GM15510 (cell line): ENCODE data around the gene HMGCS2.

Experiments
- POLR2A ChIP-seq: IDR thresholded peaks from 3 replicates; pipeline ENCODE4 v1.6.1; 2011; ENCODE audit warnings: borderline replicate concordance; ENCODE audit not compliant: insufficient read length; ENCODE audit errors: extremely low read depth

HMGCS2 gene

DNA sequence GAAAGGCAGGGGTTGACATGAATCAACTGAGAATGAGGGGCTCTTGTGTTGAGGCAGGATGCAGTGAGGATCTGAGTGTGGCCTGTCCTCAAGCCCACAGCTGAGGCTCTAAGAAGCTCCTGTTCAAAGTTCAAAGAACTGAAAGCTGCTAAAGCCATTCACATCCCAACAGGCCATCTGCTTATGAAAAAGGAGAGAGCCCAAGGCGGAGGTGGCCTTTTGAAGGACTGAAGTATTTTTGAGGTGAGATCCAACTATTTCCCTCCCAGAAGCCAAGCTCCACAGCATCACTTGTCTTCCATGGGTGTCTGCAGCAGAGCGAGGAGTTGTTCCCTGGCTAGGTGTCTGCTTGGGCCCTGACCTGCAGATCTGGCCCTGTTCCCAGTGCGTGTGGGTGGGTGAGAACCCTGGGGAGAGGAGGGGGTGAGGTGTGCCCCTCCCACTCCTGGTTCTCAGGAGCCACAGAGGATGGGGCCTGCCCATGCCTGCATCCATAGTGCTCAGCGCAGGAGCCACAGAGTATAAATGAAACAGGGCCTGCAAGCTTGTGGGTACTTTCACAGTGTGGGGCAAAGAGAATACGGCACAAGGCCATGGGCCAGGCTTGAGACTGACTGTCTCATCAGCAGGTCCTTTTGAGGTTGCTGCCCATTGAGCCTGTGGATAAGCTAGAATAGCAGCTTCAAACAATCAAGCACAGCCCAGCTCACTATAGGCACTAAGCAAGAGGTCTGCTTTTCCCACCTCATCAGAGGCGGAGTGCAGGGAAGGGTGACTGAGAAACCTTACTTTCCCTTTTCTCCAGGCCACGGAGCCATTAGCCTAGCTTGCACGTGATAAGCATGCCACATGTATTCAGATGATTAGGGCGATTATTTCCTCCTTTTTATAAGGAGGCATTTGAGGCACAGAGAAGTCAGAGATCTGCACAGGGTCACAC, 26.8 kb upstream of the HMGCS2 start:
- no peak for TF ChIP-seq POLR2A

DNA sequence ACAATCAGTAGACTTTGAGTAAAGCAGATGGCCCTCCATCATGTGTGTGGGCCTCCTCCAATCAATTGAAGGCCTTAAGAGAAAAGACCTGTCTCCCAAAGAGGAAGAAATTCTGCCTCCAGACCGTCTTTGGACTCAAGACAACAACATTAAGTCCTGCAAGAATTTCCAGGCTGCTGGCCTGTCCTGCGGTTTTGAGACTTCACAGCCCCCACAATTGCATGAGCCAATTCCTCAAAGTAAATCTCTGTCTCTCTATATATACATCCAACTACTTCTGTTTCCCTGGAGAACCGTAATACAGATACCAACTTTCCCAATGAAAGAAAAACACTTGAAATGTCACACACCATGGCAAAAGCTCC, 26.2 kb upstream of the HMGCS2 start:
- no peak for TF ChIP-seq POLR2A

DNA sequence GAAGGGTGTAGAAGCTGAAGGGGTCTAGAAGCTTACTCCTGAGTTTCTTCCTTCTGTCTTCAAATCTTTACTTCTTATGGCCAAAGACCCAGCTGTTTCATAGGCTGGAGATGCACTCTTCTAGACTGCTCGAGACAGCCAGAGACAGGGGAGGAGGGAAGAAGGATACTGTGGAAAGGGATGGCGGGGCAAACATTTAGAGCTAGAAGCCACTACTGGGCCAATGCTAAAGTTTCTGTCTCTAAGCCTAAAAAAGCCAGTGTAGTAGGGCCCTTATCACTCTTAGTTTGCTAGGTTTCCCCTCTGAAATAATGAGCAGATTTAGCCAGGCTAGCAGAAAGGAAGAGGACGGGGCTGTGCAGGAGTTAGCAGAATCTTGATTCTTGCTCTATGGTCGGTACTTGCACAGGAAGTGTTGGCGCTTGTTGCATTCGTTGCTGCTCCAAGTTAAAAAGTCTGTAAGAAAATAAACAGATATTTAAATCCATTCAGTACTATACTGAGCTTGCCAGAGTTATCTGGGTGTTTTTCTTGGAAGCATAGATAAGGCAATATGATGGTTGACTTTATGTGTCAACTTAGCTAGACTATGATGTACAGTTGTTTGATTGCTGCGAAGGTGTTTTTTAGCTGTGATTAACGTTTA, 25.6 kb upstream of the HMGCS2 start:
- TF ChIP-seq POLR2A = no peak

DNA sequence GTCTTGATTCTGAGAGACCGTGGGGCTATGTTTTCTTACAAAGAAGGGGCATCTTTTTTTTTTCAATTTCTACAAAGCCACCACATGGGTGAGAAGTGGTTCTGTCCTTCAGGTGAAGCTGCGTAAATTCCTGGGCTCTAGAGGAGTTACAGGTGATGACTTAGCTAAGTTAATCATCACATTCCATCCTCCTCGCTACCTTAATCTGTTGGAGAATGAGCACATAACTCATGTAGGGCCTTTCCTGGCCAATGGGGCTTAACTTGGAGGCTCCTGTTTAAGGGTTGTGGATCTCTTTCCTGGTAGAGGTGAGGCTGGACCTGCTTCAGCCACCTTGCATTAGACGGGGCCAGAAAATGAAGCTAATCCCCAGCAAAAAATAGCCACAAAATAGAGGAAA, 22.7 kb upstream of the HMGCS2 start:
- no peak for TF ChIP-seq POLR2A

DNA sequence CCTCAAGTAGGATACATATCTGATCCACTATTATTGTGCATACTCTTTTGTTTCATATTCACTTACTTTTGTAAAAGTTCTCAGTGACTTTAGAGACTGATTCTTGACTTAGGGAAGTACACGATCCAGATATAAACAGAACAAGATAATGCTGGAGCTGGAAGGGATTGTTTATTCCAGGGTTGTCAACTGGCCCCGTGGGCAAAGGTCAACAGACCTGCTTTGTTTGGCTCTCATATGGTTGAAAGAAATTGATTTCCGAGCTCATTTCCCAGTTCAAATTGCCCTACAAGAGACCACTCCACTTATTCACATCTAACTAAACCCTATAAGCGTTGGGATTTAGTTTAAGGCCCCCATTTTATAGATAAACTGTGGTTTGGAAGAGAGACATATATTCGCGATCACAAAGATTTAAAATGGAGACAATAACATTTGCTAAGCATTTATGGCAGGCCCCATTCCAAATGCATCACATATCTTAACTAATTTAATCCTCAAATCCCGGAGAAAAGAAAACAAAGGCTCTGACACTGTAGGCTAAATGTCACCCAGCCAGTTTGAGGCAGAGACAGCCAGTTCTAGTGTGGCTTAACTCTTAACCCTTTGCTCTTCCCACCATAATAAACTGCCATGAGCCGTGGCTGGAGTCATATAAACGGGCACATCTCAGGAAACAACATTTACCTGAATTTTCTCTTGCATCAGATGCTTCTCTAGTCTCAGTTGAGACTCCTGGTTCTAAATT, 21.9 kb upstream of the HMGCS2 start:
- TF ChIP-seq POLR2A = no peak

DNA sequence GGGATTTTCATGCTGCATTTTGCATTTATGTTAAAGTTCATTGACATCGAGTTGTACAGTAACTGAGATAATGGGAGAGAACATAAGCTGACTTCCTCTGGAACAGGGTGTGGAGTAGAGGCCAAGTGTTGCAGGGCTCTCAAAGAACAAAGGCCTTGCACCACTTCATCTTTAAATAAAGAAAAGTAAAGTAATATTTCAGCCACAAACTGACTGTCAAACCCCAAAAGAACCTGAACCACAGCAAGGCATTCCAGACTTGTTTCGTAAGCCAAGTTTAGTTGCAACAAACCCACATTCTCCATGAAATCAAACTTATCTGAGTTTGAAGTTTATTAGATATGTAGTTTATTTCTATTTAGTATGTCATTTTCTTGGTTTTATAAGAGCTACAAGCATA, 19.1 kb upstream of the HMGCS2 start:
- no peak for TF ChIP-seq POLR2A

DNA sequence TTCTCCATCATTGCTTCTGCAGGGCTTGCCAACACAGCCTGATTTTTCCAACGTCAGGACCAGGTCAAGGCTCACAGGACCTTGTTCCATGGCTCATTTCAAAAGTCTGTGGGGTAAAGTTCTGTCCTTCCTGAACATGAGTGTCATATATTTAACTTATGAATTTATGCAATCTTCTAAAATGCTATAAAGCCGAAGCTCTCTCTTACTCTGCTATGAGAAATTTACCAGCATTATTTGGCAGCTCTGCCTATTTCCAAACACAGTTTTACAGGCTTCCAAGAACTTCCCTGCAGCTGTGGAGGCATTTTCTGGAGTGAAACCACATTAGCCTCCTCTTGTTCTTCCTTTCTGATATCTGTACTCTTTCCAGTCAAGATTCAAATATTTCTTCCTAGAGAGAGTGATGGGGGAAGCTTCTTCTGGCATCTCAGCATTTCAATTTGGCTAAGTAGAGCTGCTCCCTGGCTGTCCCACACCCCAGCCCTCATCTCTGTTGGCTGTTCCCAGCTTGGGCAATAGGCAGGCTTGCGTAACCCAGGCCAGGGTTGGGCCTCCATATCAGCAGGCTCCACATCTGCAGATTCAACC, 15.6 kb upstream of the HMGCS2 start:
- TF ChIP-seq POLR2A = no peak

DNA sequence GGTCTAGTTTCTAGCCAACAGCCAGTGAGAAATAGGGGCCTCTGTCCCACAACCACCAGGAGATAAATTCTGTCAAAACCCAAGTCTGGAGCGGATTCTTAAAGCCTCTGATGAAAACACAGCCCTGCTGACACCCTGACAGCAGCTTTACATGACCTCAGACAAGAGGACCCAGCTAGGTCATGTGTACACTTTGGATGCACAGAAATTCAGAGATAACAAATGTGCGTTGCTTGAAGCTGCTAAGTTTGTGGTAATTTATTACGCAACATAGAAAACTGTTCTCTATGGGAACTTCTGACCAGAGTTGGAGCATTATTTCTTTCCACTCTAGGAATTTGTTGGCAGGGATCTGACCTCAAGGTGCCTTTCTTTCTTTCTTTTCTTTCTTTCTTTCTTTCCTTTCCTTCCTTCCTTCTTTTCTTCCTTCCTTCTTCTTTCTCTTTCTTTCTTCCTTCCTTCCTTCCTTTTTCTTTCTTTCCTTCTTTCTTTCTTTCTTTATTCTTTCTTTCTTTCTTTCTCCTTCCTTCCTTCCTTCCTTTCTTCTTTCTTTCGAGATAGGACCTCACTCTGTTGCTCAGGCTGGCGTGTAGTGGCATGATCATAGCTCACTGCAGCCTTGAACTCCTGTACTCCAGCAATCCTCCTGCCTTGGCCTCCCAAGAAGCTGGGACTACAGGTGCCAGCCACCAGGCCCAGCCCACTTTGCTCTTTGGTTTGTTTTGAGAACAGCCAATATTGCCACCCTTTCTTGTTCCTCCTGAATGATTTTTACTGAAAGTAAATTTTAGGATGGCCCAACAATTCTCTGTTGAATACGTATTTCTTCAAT, 14.9 kb upstream of the HMGCS2 start:
- TF ChIP-seq POLR2A = no peak

DNA sequence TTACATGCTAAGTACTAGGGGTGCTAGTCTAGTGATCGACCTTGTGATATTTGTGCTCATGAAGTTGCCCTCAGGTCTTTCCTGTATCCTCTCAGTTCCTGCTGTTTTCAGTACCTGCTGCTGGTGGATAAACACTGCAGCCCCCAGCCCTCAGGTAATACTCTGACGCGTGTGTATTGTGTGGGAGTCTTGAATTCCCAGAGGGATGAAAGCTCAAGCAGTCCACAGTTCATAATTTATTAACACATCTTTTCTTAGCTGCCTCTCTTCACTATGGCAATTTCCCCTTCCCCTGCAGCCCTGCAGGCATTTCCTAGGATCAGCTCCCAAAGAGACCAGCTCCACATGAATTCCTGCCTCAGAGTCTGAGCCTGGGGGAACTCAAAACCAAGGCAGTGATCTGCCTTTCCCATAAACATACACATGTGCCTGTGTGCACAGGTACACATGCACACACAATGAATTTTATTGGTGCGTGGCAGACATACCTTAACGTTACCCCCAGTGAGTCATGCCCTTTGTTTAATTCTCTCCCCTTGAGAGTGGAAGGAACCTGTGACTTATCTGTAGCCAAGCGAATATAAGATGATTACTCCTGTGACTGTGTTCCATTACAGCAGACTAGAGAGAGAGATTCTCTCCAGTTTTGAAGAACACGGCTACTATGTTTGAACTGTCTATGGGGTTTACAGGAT, 14.1 kb upstream of the HMGCS2 start:
- no peak for TF ChIP-seq POLR2A

DNA sequence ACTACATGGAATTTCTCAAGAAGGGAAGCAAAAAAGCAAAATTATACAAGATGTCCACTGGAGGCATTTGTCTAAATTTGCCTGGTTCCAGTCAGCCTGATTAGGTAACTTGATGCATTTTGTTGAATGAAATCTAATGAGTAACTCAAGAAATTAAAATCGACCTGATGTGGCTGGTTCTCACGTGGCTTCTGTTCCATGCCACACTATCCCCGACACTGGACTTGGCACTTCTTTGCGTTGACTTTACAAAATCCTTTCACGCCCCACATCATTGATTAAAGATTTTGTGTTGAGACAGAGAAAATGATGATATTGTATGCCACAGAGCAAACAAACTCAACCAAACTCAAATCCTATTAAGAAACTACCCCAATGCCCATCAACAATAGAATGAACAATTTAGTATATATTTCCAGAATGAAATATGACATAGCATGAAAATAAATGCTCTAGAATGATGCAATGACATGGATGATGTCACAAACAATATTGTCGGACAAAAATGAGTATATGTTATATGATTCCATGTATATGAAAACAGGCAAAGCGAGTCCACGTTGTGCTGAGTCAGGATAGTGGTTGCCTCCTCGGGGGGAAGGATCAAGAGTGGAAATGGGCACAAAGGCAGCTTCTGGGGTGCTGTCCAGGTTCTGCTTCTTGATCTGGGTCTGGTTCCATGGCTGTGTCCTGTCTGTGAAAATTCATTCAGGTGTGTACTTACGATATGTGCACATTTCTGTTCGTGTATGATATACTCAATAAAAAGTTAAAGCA, 12.9 kb upstream of the HMGCS2 start:
- TF ChIP-seq POLR2A = no peak

DNA sequence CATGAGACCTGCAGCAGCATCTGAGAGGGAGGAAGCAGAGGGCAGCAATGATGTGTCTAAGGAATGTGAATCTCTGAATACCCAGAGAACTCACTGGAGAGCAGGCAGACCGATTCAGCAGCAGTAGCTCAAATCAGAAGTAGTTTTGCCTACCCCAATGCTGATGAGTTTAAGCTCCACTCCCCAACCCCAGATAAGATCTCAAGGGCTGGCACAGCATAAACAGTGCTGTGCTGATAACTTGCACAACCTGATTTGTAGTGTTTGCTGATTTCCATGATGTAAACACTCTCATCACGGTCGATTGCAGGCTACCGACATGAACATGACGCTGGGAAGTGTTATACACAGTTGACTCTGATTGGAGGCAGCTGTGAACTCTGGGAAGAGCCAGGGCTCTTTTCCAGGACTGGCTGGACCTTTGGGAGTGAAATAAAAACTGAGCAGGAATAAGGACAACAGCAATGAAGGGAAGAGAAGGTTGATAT, 11.2 kb upstream of the HMGCS2 start:
- TF ChIP-seq POLR2A = no peak

DNA sequence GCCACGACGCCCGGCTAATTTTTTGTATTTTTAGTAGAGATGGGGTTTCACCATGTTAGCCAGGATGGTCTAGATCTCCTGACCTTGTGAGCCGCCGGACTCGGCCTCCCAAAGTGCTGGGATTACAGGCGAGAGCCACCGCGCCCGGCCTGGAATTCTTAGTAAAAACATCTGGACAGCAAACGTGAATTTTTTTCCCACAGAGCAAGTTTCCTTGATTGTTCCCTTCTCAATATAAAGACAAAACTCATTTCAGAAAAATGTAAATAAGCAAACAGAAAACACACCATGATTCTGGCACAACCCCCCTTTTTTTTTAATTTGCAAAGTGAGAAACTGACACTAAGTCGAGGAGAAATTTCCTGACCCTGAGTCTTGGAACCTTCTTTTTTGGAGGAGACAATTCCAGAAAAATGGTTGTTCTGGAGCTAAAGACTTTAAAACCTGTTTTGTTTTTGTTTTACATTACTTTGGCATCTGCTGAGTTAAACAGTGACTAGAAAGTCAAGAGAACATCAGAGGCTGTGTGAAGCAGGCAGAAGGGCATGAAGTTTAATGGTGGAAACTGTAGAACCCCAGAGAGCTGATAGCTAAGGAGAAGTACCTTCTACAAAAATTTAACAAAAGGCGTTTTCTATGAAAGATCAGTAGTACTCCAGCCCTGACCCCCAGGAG, 10.3 kb upstream of the HMGCS2 start:
- no peak for TF ChIP-seq POLR2A
